K562 (cell line): Measurements from ENCODE around the gene NR4A2. TPM values are rescaled to one million over a fixed set of nuclear protein-coding genes. Genes with fewer than 3 reads are reported as not detected.
A peak's percentile ranks its signal among the peaks of the same experiment; 100 is the strongest.

Experiments used
- ATAC-seq: fragments of 200-7000 bp; cut with Tn5 transposase; 3 replicates; pipeline ENCODE4 v1.9.1; 2020; ENCODE audit warnings: moderate library complexity
- BruUV-seq: library from RNA; stranded (reverse); fragments of 400-500 nt; replicated peaks from 2 replicates; lab custom pipeline; 2021; lab: Mats Ljungman, UMichigan
- CTCF ChIA-PET: fragments of 300-600 bp; formaldehyde crosslinking; extraction: SDS; loops from one replicate; lab custom pipeline; 2021; ENCODE audit warnings: low intra/inter-chr PET ratio; lab: Yijun Ruan, JAX
- POLR2A ChIA-PET: fragments of 300-600, 350-650 bp; sonication (Branson Sonifier 250); formaldehyde crosslinking; extraction: SDS; loops from one replicate; lab custom pipeline; 2021; ENCODE audit warnings: antibody characterized with exemption, inconsistent platforms; lab: Yijun Ruan, JAX
- DNase-seq, 4 experiments: peaks; one replicate each; pipeline versions ENCODE4 v3.0.0 to v3.0.0-alpha.2; 2011 to 2018; ENCODE audit warnings: low spot score in 3 of 4, mixed read lengths in 3 of 4; ENCODE audit errors: extremely low read depth in 1 of 4
- FAIRE-seq: peaks from 2 replicates; lab custom pipeline; 2011; peaks lifted over from hg19 to GRCh38; lab: Jason Lieb, UNC
- H2AFZ ChIP-seq: 2 replicates; pipeline ENCODE4 v1.6.0; 2011; ENCODE audit warnings: low read depth, low read length, control low read depth, inconsistent platforms
- H3K27ac ChIP-seq: fragments of 200-600 bp; 3 replicates; pipeline ENCODE4 v1.8.0; 2011; ENCODE audit warnings: low read depth, mild to moderate bottlenecking, control low read depth, inconsistent platforms, low read length, moderate library complexity, mixed read lengths; ENCODE audit errors: extremely low read depth
- H3K27me3 ChIP-seq, 2 experiments: fragments of 300-600 bp in 1 of 2; 2 replicates in 1 of 2; 3 replicates in 1 of 2; pipeline versions ENCODE4 v1.6.0 to v1.8.0; 2011; ENCODE audit warnings: inconsistent platforms in 2 of 2, low read length in 2 of 2, mild to moderate bottlenecking in 1 of 2, mixed read lengths in 1 of 2, moderate library complexity in 1 of 2; ENCODE audit not compliant: control insufficient read depth in 2 of 2, insufficient read depth in 2 of 2
- H3K36me3 ChIP-seq: fragments of 300-600 bp; 3 replicates; pipeline ENCODE4 v1.8.0; 2011; ENCODE audit warnings: mild to moderate bottlenecking, low read length, inconsistent platforms; ENCODE audit not compliant: control insufficient read depth, insufficient read depth
- H3K4me1 ChIP-seq, 2 experiments: fragments of 200-600 bp in 1 of 2; replicated peaks in 1 of 2; 2 replicates in 1 of 2; 3 replicates in 1 of 2; pipeline versions ENCODE4 v1.5.1 to v1.8.0; 2011; ENCODE audit warnings: inconsistent platforms in 2 of 2, low read length in 2 of 2, mild to moderate bottlenecking in 1 of 2, mixed read lengths in 1 of 2, moderate library complexity in 1 of 2; ENCODE audit not compliant: control insufficient read depth in 2 of 2, insufficient read depth in 2 of 2
- H3K4me2 ChIP-seq: 2 replicates; pipeline ENCODE4 v1.6.1; 2011; ENCODE audit warnings: low read length, control low read depth, inconsistent platforms, mixed read lengths; ENCODE audit not compliant: insufficient read depth
- H3K4me3 ChIP-seq: fragments of 200-600 bp; sonication (generic), shearing (Covaris generic); 2 replicates; pipeline ENCODE4 v1.5.1; 2016; ENCODE audit warnings: control low read depth, inconsistent platforms
- H3K79me2 ChIP-seq: fragments of 200-600 bp; 3 replicates; pipeline ENCODE4 v1.8.0; 2011; ENCODE audit warnings: low read length, inconsistent platforms; ENCODE audit not compliant: control insufficient read depth, insufficient read depth
- H3K9ac ChIP-seq, 2 experiments: 2 replicates each; pipeline versions ENCODE4 v1.6.0 to v1.6.1; 2011; ENCODE audit warnings: low read depth in 2 of 2, low read length in 2 of 2, control low read depth in 1 of 2, inconsistent platforms in 1 of 2, mild to moderate bottlenecking in 1 of 2, mixed read lengths in 1 of 2; ENCODE audit not compliant: insufficient read depth in 1 of 2
- H3K9me1 ChIP-seq: one replicate; pipeline ENCODE4 v1.6.0; 2011; ENCODE audit warnings: inconsistent platforms, mild to moderate bottlenecking, low read length, moderate library complexity; ENCODE audit not compliant: control insufficient read depth, insufficient read depth
- H3K9me3 ChIP-seq: replicated peaks from 2 replicates; pipeline ENCODE4 v1.5.1; 2011; ENCODE audit warnings: low read depth, low read length, inconsistent platforms; ENCODE audit not compliant: control insufficient read depth, insufficient read depth
- H4K20me1 ChIP-seq: replicated peaks from 2 replicates; pipeline ENCODE4 v1.6.1; 2011; ENCODE audit warnings: low read length, inconsistent platforms, mixed read lengths; ENCODE audit not compliant: control insufficient read depth, insufficient read depth
- CEBPB ChIP-seq: fragments of 450-650 bp; IDR thresholded peaks from 2 replicates; pipeline ENCODE4 v1.6.1; 2016; ENCODE audit warnings: missing genetic modification characterization, missing compliant biosample characterization
- NCOA4 ChIP-seq: fragments of 450-650 bp; IDR thresholded peaks from 2 replicates; pipeline ENCODE4 v1.6.1; 2018; ENCODE audit warnings: mild to moderate bottlenecking; ENCODE audit not compliant: partially characterized antibody
- NFYB ChIP-seq: IDR thresholded peaks from 2 replicates; pipeline ENCODE4 v1.6.1; 2011; ENCODE audit warnings: mild to moderate bottlenecking, moderate library complexity; ENCODE audit not compliant: insufficient read length; ENCODE audit errors: extremely low read depth
- NR0B1 ChIP-seq: fragments of 450-650 bp; IDR thresholded peaks from one replicate; pipeline ENCODE4 v1.6.1; 2018; ENCODE audit warnings: mild to moderate bottlenecking, moderate library complexity; ENCODE audit not compliant: partially characterized antibody
- RAD51 ChIP-seq: fragments of 450-650 bp; IDR thresholded peaks from 2 replicates; pipeline ENCODE4 v1.7.1; 2016; ENCODE audit warnings: low read depth, mild to moderate bottlenecking, borderline replicate concordance
- TFE3 ChIP-seq: fragments of 450-650 bp; formaldehyde crosslinking; IDR thresholded peaks from 2 replicates; pipeline ENCODE4 v1.4.0; 2020; ENCODE audit warnings: mild to moderate bottlenecking, mixed read lengths
- ZBTB49 ChIP-seq: sonication (generic); formaldehyde crosslinking; IDR thresholded peaks from 2 replicates; pipeline ENCODE4 v1.8.0; 2022; ENCODE audit warnings: missing genetic modification reagents, mild to moderate bottlenecking, borderline replicate concordance
- ZNF140 ChIP-seq: fragments of 250-450 bp; sonication (Bioruptor Pico); IDR thresholded peaks from 2 replicates; pipeline ENCODE4 v1.8.0; 2021; ENCODE audit warnings: moderate library complexity, mild to moderate bottlenecking, inconsistent platforms
- ZNF384 ChIP-seq: IDR thresholded peaks from 2 replicates; pipeline ENCODE4 v1.6.1; 2012; ENCODE audit warnings: low read depth, low read length, improper control_type of control experiment
- ZNF77 ChIP-seq: fragments of 250-450 bp; sonication (Bioruptor Pico); IDR thresholded peaks from 2 replicates; pipeline ENCODE4 v1.5.0; 2020
- WGBS: fragments of 100-300 bp; shearing (Covaris generic); methylation state at CpG from one replicate; pipeline ENCODE4 v1.1.6; 2016; ENCODE audit warnings: low coverage, mixed read lengths; ENCODE audit not compliant: insufficient coverage; ENCODE audit errors: missing lambda C conversion rate; 5-methylcytosine and 5-hydroxymethylcytosine counted together
- in situ Hi-C: fragments of 300-500 bp; cut with MboI; formaldehyde crosslinking; loops from 4 replicates; pipeline ENCODE4 v1.15.0; 2018; ENCODE audit warnings: inconsistent platforms, mixed read lengths
- intact Hi-C: fragments of 100-400 bp; cut with micrococcal nuclease; formaldehyde crosslinking; loops from 2 replicates; pipeline ENCODE4 v1.14.2; 2022
- polyA plus RNA-seq, 8 experiments: library from polyadenylated mRNA; depleted of rRNA in 4 of 8; stranded (reverse) in 5 of 8; unstranded in 3 of 8; fragments of >200 nt; fragmentation: Nextera tagmentation in 2 of 8; fragmentation: Illumina TruSeq in 1 of 8; extraction: Ambion mirVana in 2 of 8; extraction: Trizol in 1 of 8; gene quantifications; 2 replicates each; pipeline versions ENCODE4 v1.2.1 to v1.2.3, GENCODE V29; 2011 to 2014; ENCODE audit warnings: inconsistent platforms in 1 of 8, missing spikeins in 1 of 8
- total RNA-seq, 7 experiments: library from RNA; depleted of rRNA in 6 of 7; stranded (reverse); fragments of >200 nt in 6 of 7; fragmentation: Illumina TruSeq in 2 of 7; extraction: Trizol in 2 of 7; gene quantifications; 2 replicates each; pipeline versions ENCODE4 v1.2.1 to v1.2.3, GENCODE V29; 2011 to 2021; ENCODE audit warnings: low replicate concordance in 1 of 7

The NR4A2 gene
- total and polyA plus RNA-seq, 9 of the 15 experiments (the other 6 are each of a cell fraction or from before 2014, with no cell fraction given): 0.94 to 5.1 (median 1.3) TPM

GRCh38 chr2:156325688-156326525 lies 6.6 kb downstream of the NR4A2 start:
- Histone ChIP-seq H3K4me2 (no peak overlapping the region), H3K9me1 (no peaks in the 10 kb centered on the region), H3K4me3 (no peak overlapping the region), H3K9ac (no peak overlapping the region), H3K27me3 (no peaks in the 10 kb centered on the region), H3K36me3 (peaks cover 23% of the 10 kb centered on the region; the same call in 2 of the 3 replicates), H3K9me3 (0 out of 2 replicates have a peak, but pooled peaks cover 2% of the 10 kb centered on the region), H3K27ac (no peak overlapping the region), H3K4me1 (peaks cover under 1 to 8% of the 10 kb centered on the region in 2 experiments; a peak in 2 of 5 replicates), H2AFZ (no peak overlapping the region), H3K79me2 (no peaks in the 10 kb centered on the region), H4K20me1 (no peaks in the 10 kb centered on the region)
- ATAC-seq: no peak
- BruUV-seq: no TSS peak
- CTCF ChIA-PET: no interaction called here
- in situ Hi-C loops: loop anchor here (25.0 kb wide), 1 partner anchor 886 kb away; no protein-coding TSS in a partner anchor
- no peak for FAIRE-seq
- DNase-seq: no peak
- WGBS: 72% methylated on average over 12 of the region's 12 CpGs
- POLR2A ChIA-PET: interaction anchor here (0.7 to 0.8 kb wide), 2 partner anchors 8 to 150 kb away, joined by 3 to 6 read pairs; no protein-coding TSS in a partner anchor
- intact Hi-C loops: no loop called here
- TF ChIP-seq RAD51 (peak; percentile 16; the same call in 1 of the 2 replicates), ZBTB49 (CRISPR knock-in tag) (no peak), ZNF140 (CRISPR knock-in tag) (no peak), TFE3 (CRISPR knock-in tag) (peak; percentile 42), NCOA4 (no peak), NR0B1 (no peak), ZNF384 (no peak), NFYB (no peak), CEBPB (tag) (no peak), ZNF77 (CRISPR knock-in tag) (no peak)
